ENCODE measurements around the gene CHRNE.
A peak's percentile ranks its signal among the peaks of the same experiment; 100 is the strongest.

Gene CHRNE

DNA sequence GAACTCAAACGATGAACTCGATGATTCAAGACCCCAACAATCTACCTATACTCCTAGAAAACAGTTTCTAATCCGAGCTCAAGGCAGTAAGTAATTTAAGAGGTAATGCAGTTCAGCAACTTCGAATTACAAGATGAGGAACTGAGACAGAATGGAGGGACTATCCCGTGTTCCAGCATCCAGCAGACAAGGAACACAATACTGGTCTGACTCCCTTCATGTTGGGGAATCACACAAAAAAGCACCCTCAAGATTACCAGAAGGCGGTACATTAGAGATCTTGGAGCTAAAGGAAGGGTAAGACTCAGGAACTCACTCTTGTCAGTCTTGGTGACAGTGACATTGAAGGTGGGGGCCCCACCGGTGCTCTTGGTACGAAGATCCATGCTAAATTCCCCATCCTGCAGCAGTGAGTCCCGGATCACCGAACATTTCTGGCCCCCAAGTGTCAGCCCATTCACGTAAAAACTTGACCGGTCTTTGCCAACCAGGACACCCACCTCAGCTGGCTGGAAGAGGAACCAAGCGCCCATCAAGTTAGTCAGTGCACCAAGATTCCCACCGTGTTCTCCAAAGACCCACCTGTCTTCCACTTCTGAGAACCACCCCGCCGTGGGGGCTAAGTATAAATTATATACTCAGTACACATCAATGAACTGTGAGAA, 43.5 kb upstream of the CHRNE start:
- FAIRE-seq (peak; percentile 89), DNase-seq (ENCODE audit: insufficient read length) (no peak)
- TF ChIP-seq POLR2A (IDR thresholded peaks at IDR 0.05; ENCODE audit: low read depth, low read length) (peak; percentile 71), TAF1 (IDR thresholded peaks at IDR 0.05; ENCODE audit: borderline replicate concordance, low read depth, low read length) (peak; percentile 37; the same call in 1 of the 2 replicates), POLR2AphosphoS5 (IDR thresholded peaks at IDR 0.05; ENCODE audit: low read depth, low read length) (peak; percentile 80; the same call in 1 of the 2 replicates)

DNA sequence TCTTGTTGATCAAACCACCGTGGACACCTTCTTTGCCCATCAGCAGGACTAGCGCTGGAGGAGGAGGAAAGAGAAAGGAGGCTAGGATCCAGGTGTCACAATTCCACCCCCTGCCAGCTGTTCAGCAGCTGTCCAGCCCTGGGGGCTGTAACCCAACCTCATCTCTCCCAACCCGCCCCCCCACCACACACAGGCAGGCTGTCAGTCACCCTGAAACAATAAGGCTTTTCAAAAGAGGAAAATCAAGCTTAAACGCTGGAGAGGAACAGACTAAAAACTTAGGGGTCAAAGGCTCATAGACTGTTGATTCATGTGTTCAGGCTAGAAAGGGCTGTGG, 43.0 kb upstream of the CHRNE start:
- FAIRE-seq (no peak), DNase-seq (ENCODE audit: insufficient read length) (no peak)
- no peak; the same call in 1 of the 2 replicates for TF ChIP-seq POLR2AphosphoS5 (IDR thresholded peaks at IDR 0.05; ENCODE audit: low read depth, low read length)
- TF ChIP-seq TAF1 (IDR thresholded peaks at IDR 0.05; ENCODE audit: borderline replicate concordance, low read depth, low read length), result no peak
- no peak for TF ChIP-seq POLR2A (IDR thresholded peaks at IDR 0.05; ENCODE audit: low read depth, low read length)

DNA sequence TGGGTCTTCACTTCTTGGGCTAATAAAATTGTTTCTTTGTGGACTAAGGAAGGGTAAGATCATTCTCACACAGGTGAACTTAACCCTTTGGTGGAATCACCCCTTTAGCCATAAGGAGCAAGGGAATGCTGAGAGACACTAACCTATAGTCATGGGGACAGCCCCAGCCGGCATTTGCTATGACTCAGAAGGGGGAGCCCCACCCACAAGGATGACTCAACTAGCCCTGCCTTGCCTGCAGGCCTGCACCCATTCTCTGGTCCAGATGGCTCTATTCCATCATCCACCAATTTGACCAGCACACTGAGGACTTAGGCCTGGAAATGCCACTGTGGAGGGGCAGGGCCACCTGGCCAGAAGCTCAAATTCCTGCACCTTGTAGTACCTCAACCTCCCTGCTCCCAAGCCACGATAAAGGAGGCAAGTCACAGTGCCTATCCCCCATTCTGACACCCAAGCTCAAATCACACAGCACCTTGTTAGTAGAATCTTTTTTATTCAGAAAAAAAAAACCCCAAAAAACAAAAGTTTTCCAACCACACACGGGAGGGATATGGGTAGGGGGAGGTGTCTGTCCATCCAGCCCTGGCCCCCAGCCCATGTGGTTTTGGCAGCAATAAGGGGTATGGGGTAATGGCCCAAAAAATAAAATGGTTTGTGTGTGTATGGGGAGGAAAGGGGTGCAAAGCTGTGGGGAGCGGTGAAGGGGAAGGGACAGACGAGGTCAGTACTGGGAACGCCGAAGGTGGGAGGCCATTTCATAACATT, 42.5 kb upstream of the CHRNE start:
- peak; percentile 80 for TF ChIP-seq POLR2AphosphoS5 (IDR thresholded peaks at IDR 0.05; ENCODE audit: low read depth, low read length)
- TF ChIP-seq TAF1 (IDR thresholded peaks at IDR 0.05; ENCODE audit: borderline replicate concordance, low read depth, low read length), result peak; percentile 56
- peak; percentile 88 for TF ChIP-seq POLR2A (IDR thresholded peaks at IDR 0.05; ENCODE audit: low read depth, low read length)
- FAIRE-seq (peak; percentile 98), DNase-seq (ENCODE audit: insufficient read length) (no peak)

DNA sequence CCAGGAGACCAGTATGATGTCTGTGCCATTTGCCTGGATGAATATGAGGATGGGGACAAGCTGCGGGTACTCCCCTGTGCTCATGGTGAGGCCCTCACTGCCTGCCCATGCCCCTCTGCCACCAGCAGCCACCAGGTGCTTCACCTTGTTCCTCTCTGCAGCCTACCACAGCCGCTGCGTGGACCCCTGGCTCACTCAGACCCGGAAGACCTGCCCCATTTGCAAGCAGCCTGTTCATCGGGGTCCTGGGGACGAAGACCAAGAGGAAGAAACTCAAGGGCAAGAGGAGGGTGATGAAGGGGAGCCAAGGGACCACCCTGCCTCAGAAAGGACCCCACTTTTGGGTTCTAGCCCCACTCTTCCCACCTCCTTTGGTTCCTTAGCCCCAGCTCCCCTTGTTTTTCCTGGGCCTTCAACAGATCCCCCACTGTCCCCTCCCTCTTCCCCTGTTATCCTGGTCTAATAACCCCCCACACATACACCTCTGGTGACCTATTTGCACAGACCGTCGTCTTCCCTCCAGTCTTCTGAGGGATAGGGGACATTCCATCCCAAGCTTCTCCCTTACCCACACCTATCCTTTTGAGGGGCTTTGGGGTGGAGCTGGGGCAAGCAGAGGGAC, 41.8 kb upstream of the CHRNE start:
- no peak for DNase-seq (ENCODE audit: insufficient read length)
- no peak for FAIRE-seq
- no peak for TF ChIP-seq TAF1 (IDR thresholded peaks at IDR 0.05; ENCODE audit: borderline replicate concordance, low read depth, low read length)
- no peak; the same call in 1 of the 2 replicates for TF ChIP-seq POLR2A (IDR thresholded peaks at IDR 0.05; ENCODE audit: low read depth, low read length)
- peak; percentile 91 for TF ChIP-seq POLR2AphosphoS5 (IDR thresholded peaks at IDR 0.05; ENCODE audit: low read depth, low read length)

DNA sequence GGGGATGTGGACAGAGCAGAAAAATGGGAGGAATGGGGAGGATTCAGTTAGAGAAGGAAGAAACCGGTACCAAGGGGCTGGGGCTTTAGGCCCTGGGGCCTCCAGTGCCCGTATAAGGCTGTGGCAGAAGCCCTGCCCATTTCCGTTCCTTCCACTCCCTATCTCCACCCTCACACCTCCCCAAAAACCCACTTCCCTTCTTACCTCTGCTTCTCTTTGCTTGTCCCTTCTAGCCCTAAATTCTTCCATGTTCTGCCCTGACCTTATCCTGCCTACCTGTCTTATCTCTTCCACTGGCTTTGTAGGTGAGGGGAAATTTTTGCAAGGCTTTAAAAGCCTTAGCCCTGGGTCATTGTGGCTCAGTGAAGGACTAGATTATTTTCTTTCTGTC, 41.3 kb upstream of the CHRNE start:
- TF ChIP-seq POLR2A (IDR thresholded peaks at IDR 0.05; ENCODE audit: low read depth, low read length), result no peak; the same call in 1 of the 2 replicates
- 0 out of 2 replicates have a peak, but pooled peaks have one; percentile 12 for TF ChIP-seq TAF1 (IDR thresholded peaks at IDR 0.05; ENCODE audit: borderline replicate concordance, low read depth, low read length)
- DNase-seq (ENCODE audit: insufficient read length), result no peak
- FAIRE-seq, result no peak

DNA sequence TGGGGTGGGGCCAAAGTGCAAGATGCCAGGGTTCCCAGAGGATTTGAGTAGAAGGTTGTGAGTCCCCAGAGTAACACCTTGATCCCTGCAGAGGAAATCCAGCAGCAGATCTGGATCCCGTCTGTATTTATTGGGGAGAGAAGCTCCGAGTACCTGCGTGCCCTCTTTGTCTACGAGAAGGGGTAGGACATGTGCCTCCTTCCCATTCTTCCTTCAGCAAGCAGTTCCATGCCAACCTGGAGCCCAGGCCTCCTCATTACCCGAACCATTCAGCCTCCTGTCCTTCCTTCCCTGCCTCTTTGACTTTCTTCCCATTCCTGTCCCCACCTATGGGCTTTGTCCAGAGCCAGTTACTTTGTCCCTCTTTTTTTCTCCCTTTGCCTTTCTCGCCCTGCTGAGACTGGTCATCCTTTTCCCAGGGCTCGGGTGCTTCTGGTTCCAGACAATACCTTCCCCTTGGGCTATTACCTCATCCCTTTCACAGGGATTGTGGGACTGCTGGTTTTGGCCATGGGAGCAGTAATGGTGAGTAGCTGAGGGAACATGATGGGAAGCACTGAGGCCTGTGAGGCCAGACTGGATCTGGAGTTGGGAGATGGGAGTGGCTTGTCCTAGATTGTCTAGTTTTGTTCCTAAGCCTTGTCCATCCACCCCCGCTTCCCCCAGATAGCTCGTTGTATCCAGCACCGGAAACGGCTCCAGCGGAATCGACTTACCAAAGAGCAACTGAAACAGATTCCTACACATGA, 40.0 kb upstream of the CHRNE start:
- peak; percentile 27; the same call in 1 of the 2 replicates for TF ChIP-seq POLR2A (IDR thresholded peaks at IDR 0.05; ENCODE audit: low read depth, low read length)
- TF ChIP-seq POLR2AphosphoS5 (IDR thresholded peaks at IDR 0.05; ENCODE audit: low read depth, low read length), result peak; percentile 85
- no peak for TF ChIP-seq TAF1 (IDR thresholded peaks at IDR 0.05; ENCODE audit: borderline replicate concordance, low read depth, low read length)
- FAIRE-seq, result no peak
- no peak for DNase-seq (ENCODE audit: insufficient read length)

DNA sequence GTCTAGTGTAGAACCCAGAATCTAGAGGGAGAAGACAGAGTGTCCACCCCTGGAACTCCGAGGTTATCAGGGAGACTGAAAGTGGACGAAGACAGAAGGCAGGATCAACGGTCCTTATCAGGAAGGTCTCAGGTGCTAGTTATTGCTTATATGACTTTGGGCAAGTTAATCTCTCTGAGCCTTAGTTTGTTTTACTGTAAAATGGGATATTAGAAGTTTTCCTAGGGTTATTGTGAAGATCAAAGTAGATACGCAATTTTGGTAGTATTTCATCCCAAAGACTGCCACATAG, 38.4 kb upstream of the CHRNE start:
- FAIRE-seq, result no peak
- no peak for DNase-seq (ENCODE audit: insufficient read length)
- no peak for TF ChIP-seq POLR2AphosphoS5 (IDR thresholded peaks at IDR 0.05; ENCODE audit: low read depth, low read length)
- TF ChIP-seq POLR2A (IDR thresholded peaks at IDR 0.05; ENCODE audit: low read depth, low read length), result no peak
- TF ChIP-seq TAF1 (IDR thresholded peaks at IDR 0.05; ENCODE audit: borderline replicate concordance, low read depth, low read length), result no peak

DNA sequence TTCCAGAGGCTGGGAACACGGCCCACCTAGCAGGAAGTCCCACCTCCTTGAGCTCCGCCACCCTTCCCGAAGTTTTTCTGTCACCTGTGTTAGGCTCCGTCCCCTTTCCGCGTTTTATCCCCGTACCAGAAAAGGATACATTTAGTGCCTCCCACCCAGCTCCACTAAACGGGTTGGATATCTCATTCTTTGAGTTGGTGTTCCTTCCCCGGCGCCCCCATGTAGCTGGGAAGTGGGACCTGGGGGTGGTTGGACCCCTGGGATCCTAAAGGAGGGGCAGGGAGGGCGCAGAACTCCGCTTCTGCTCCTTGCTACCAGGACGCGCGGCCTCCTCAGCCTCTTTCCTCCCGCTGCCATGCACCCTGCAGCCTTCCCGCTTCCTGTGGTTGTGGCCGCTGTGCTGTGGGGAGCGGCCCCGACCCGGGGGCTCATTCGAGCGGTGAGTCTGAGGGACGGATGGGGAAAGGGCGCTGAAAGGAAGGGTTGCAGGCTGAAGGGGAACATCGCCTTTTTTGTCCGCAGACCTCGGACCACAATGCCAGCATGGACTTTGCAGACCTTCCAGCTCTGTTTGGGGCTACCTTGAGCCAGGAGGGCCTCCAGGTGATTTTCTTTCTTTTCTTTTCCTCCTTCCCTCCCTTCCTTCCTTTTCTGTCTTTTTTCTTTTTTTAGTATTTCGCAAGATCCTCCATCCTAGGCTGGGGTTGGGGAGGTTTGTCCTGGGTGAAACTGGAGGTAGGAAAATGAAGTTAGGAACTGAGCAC, 37.8 kb upstream of the CHRNE start:
- FAIRE-seq, result peak; percentile 40
- no peak for DNase-seq (ENCODE audit: insufficient read length)
- peak; percentile 62; the same call in 1 of the 2 replicates for TF ChIP-seq POLR2AphosphoS5 (IDR thresholded peaks at IDR 0.05; ENCODE audit: low read depth, low read length)
- TF ChIP-seq TAF1 (IDR thresholded peaks at IDR 0.05; ENCODE audit: borderline replicate concordance, low read depth, low read length), result 0 out of 2 replicates have a peak, but pooled peaks have one; percentile 40
- no peak for TF ChIP-seq POLR2A (IDR thresholded peaks at IDR 0.05; ENCODE audit: low read depth, low read length)

DNA sequence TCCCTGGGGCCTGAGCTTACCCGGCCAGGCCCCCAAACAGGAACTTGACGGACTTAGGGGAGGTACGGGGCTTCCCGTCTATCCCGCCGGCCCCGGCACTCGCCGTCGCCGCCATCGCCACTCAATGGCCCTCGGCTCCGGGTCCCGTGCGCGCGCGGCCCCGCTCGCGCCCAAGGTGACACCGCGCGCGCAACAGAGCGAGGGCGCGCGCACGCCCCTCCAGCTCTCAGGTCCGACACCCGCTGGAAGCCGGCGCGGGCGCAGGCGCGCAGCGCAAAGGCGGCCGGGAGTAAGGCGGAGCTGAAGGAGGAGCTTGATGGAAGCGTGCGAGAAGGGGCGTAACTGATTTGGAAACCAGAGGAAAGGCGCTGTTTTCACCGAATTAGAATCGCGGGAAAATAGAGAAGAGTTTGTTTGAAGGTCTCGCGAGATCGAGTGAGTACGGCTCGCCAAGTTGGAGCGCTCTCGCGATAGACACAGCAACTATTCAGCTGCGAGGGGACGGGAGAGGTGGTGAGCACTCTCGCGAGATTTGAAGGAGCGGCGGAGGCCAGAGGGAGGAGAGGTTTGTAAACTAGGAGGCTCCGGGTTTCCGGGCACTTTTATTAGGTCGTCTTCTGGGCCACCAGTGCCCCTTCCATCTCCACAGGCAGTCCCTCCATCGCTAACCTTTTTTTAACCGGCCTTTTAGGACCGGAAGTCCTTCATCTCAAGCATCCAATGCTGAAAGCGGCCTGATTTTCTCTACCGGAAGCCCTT, 37.1 kb upstream of the CHRNE start, which contains the start of the genes RNF167 and SLC25A11:
TSS of gene RNF167 (plus strand) at position 473 of the 759 bp plus-strand sequence. CDS start 642 bp downstream, outside the sequence.
TSS of gene SLC25A11 (minus strand) at position 251 of the 759 bp plus-strand sequence. CDS start at position 115, 136 bp downstream.
- TF ChIP-seq POLR2AphosphoS5 (IDR thresholded peaks at IDR 0.05; ENCODE audit: low read depth, low read length) (peak; percentile 81), TAF1 (IDR thresholded peaks at IDR 0.05; ENCODE audit: borderline replicate concordance, low read depth, low read length) (peak; percentile 65; the same call in 1 of the 2 replicates), POLR2A (IDR thresholded peaks at IDR 0.05; ENCODE audit: low read depth, low read length) (peak; percentile 84)
- FAIRE-seq (peak; percentile 99), DNase-seq (ENCODE audit: insufficient read length) (peak; percentile 96)

DNA sequence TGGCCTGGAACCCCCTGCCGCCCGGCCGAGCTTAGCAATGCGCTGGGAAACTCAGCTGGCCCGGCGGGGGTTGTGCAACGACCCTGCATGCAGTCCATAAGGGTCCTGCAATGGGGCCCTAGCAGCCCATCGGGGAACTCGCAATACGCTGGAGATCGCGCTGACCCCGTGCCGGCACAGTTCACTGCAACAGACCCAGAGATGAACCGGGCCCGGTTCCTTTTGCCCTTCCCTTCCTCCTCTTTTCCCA, 36.6 kb upstream of the CHRNE start:
- DNase-seq (ENCODE audit: insufficient read length) (no peak), FAIRE-seq (no peak)
- TF ChIP-seq POLR2A (IDR thresholded peaks at IDR 0.05; ENCODE audit: low read depth, low read length) (no peak), POLR2AphosphoS5 (IDR thresholded peaks at IDR 0.05; ENCODE audit: low read depth, low read length) (no peak)
